SK-N-SH (cell line): ENCODE measurements around the gene CBLB. TPM values are rescaled to one million over a fixed set of nuclear protein-coding genes. Genes with fewer than 3 reads are reported as not detected.

Experiments
- CTCF ChIA-PET: fragments of 300-600, 350-600 bp; formaldehyde crosslinking; extraction: SDS; loops from one replicate; lab custom pipeline; 2021; lab: Yijun Ruan, JAX
- POLR2A ChIA-PET: fragments of 350-600 bp; sonication (Branson Sonifier 250); formaldehyde crosslinking; extraction: SDS; loops from one replicate; lab custom pipeline; 2020; ENCODE audit warnings: antibody characterized with exemption, inconsistent platforms; lab: Yijun Ruan, JAX
- DNase-seq: peaks from one replicate; pipeline ENCODE4 v3.0.0; 2012
- H2AFZ ChIP-seq: fragments of 200-600 bp; sonication (generic); 2 replicates; pipeline ENCODE4 v1.8.1; 2016; ENCODE audit warnings: antibody characterized with exemption, mild to moderate bottlenecking, low read depth
- H3F3A ChIP-seq: fragments of 200-600 bp; sonication (generic); replicated peaks from 2 replicates; pipeline ENCODE3; 2016; ENCODE audit warnings: antibody characterized with exemption, mild to moderate bottlenecking; ENCODE audit not compliant: insufficient read depth
- H3K27ac ChIP-seq, 2 experiments: fragments of 200-500 bp in 1 of 2; fragments of 200-600 bp in 1 of 2; sonication (Bioruptor generic) in 1 of 2; sonication (generic), shearing (Covaris generic) in 1 of 2; 2 replicates each; pipeline versions ENCODE4 v1.5.1 to v1.6.1; 2014 to 2016; ENCODE audit warnings: low read depth in 2 of 2, inconsistent platforms in 1 of 2, low read length in 1 of 2, mild to moderate bottlenecking in 1 of 2, mixed read lengths in 1 of 2
- H3K27me3 ChIP-seq: fragments of 200-600 bp; sonication (generic), shearing (Covaris generic); 2 replicates; pipeline ENCODE4 v1.6.1; 2016; ENCODE audit warnings: mixed run types; ENCODE audit not compliant: insufficient read depth
- H3K36me3 ChIP-seq, 2 experiments: fragments of 200-500 bp in 1 of 2; fragments of 200-600 bp in 1 of 2; sonication (Bioruptor generic) in 1 of 2; sonication (generic) in 1 of 2; replicated peaks in 1 of 2; 2 replicates each; pipeline versions ENCODE3 to v1.5.1; 2014 to 2016; ENCODE audit warnings: low read length in 1 of 2, mild to moderate bottlenecking in 1 of 2; ENCODE audit not compliant: insufficient read depth in 2 of 2, control insufficient read depth in 1 of 2
- H3K4me1 ChIP-seq, 2 experiments: fragments of 200-500 bp in 1 of 2; fragments of 200-600 bp in 1 of 2; sonication (Bioruptor generic) in 1 of 2; sonication (generic), shearing (Covaris generic) in 1 of 2; 2 replicates each; pipeline versions ENCODE4 v1.5.1 to v1.6.1; 2014 to 2016; ENCODE audit warnings: low read depth in 1 of 2, low read length in 1 of 2, mixed run types in 1 of 2; ENCODE audit not compliant: insufficient read depth in 2 of 2, control insufficient read depth in 1 of 2
- H3K4me2 ChIP-seq: fragments of 200-600 bp; sonication (generic), shearing (Covaris generic); 2 replicates; pipeline ENCODE4 v1.6.1; 2017; ENCODE audit warnings: mixed run types
- H3K4me3 ChIP-seq, 2 experiments: fragments of 200-500 bp in 1 of 2; fragments of 200-600 bp in 1 of 2; sonication (Bioruptor generic) in 1 of 2; sonication (generic), shearing (Covaris generic) in 1 of 2; 2 replicates each; pipeline versions ENCODE4 v1.5.1 to v1.8.1; 2014 to 2016; ENCODE audit warnings: low read depth in 2 of 2, inconsistent platforms in 1 of 2, low read length in 1 of 2, mild to moderate bottlenecking in 1 of 2, mixed read lengths in 1 of 2, moderate library complexity in 1 of 2
- H3K79me2 ChIP-seq: fragments of 200-600 bp; sonication (generic); 2 replicates; pipeline ENCODE4 v1.8.1; 2017; ENCODE audit warnings: mild to moderate bottlenecking; ENCODE audit not compliant: insufficient read depth
- H3K9ac ChIP-seq: fragments of 200-600 bp; sonication (generic); 2 replicates; pipeline ENCODE4 v1.6.1; 2017; ENCODE audit warnings: mixed run types
- H3K9me2 ChIP-seq: fragments of 200-600 bp; sonication (generic); 2 replicates; pipeline ENCODE4 v1.6.1; 2017; ENCODE audit warnings: mixed run types
- H3K9me3 ChIP-seq: fragments of 200-600 bp; sonication (generic); 2 replicates; pipeline ENCODE4 v1.6.1; 2017; ENCODE audit warnings: mixed run types, mild to moderate bottlenecking, moderate library complexity
- H4K20me1 ChIP-seq: fragments of 200-600 bp; sonication (generic); 2 replicates; pipeline ENCODE4 v1.6.1; 2017; ENCODE audit warnings: mild to moderate bottlenecking, mixed run types; ENCODE audit not compliant: insufficient read depth
- EP300 ChIP-seq, 2 experiments: IDR thresholded peaks; 2 replicates each; pipeline versions ENCODE4 v1.4.0 to v1.6.1; 2012; ENCODE audit warnings: borderline replicate concordance in 1 of 2, low read depth in 1 of 2, low read length in 1 of 2
- EZH2phosphoT487 ChIP-seq: fragments of 200-600 bp; sonication (generic); IDR thresholded peaks from 2 replicates; pipeline ENCODE4 v1.6.1; 2017; ENCODE audit warnings: low read depth, mixed run types, mild to moderate bottlenecking, antibody characterized with exemption, moderate library complexity, borderline replicate concordance
- FOXJ3 ChIP-seq: sonication (generic); formaldehyde crosslinking; IDR thresholded peaks from 2 replicates; pipeline ENCODE4 v1.5.1; 2020; ENCODE audit warnings: mild to moderate bottlenecking, missing genetic modification reagents
- GATA2 ChIP-seq: sonication (generic); formaldehyde crosslinking; IDR thresholded peaks from 2 replicates; pipeline ENCODE4 v1.5.0; 2020; ENCODE audit warnings: mild to moderate bottlenecking, missing genetic modification reagents
- MXI1 ChIP-seq: IDR thresholded peaks from 2 replicates; pipeline ENCODE4 v1.6.1; 2012; ENCODE audit warnings: mild to moderate bottlenecking, low read depth, low read length, improper control_type of control experiment
- NFIC ChIP-seq: IDR thresholded peaks from 2 replicates; pipeline ENCODE4 v1.4.0; 2012; ENCODE audit warnings: borderline replicate concordance
- NRF1 ChIP-seq: IDR thresholded peaks from 2 replicates; pipeline ENCODE4 v1.6.1; 2012; ENCODE audit warnings: low read depth, mild to moderate bottlenecking, low read length
- RAD21 ChIP-seq: IDR thresholded peaks from 2 replicates; pipeline ENCODE4 v1.6.1; 2012; ENCODE audit warnings: mild to moderate bottlenecking, low read length
- RCOR1 ChIP-seq: fragments of 150-350 bp; IDR thresholded peaks from 2 replicates; pipeline ENCODE4 v1.6.1; 2017; ENCODE audit warnings: antibody characterized with exemption, low read length
- TAF1 ChIP-seq: IDR thresholded peaks from 2 replicates; pipeline ENCODE4 v1.6.1; 2012; ENCODE audit warnings: low read depth, mild to moderate bottlenecking, low read length, moderate library complexity, borderline replicate concordance
- TCF12 ChIP-seq: IDR thresholded peaks from 2 replicates; pipeline ENCODE4 v1.4.0; 2012
- WGBS: methylation state at CpG from one replicate; pipeline ENCODE4 v1.1.6; 2017; ENCODE audit warnings: low lambda C conversion rate; 5-methylcytosine and 5-hydroxymethylcytosine counted together
- polyA plus RNA-seq, 3 experiments: library from polyadenylated mRNA; depleted of rRNA; stranded (reverse); fragments of >200 nt; gene quantifications; 2 replicates each; pipeline ENCODE4 v1.2.3, GENCODE V29; 2012
- TF ChIP-seq, protein P1 (sequence below): fragments of 150-350 bp; IDR thresholded peaks from 2 replicates; pipeline ENCODE4 v1.6.1; 2017; ENCODE audit warnings: antibody characterized with exemption, low read length, low read depth, borderline replicate concordance
- TF ChIP-seq, protein P2 (sequence below): IDR thresholded peaks from 2 replicates; pipeline ENCODE4 v1.4.0; 2012; ENCODE audit warnings: low read depth
- TF ChIP-seq, protein P3 (sequence below): fragments of 200-600 bp; sonication (generic); IDR thresholded peaks from 2 replicates; pipeline ENCODE4 v1.6.1; 2017; ENCODE audit warnings: antibody characterized with exemption, mild to moderate bottlenecking, moderate library complexity
- TF ChIP-seq, protein P4 (sequence below): fragments of 150-350 bp; IDR thresholded peaks from 2 replicates; pipeline ENCODE4 v1.6.1; 2016; ENCODE audit warnings: mild to moderate bottlenecking, low read depth, low read length
- TF ChIP-seq, protein P5 (sequence below): IDR thresholded peaks from 2 replicates; pipeline ENCODE4 v1.6.1; 2012; ENCODE audit warnings: mild to moderate bottlenecking, low read depth, low read length, moderate library complexity
- TF ChIP-seq, protein P6 (sequence below): IDR thresholded peaks from 2 replicates; pipeline ENCODE4 v1.4.0; 2012; ENCODE audit warnings: low read depth, borderline replicate concordance

Gene CBLB
- polyA plus RNA-seq, 1 of the 3 experiments (the other 2 are of a cell fraction), result 4.4 TPM

DNA sequence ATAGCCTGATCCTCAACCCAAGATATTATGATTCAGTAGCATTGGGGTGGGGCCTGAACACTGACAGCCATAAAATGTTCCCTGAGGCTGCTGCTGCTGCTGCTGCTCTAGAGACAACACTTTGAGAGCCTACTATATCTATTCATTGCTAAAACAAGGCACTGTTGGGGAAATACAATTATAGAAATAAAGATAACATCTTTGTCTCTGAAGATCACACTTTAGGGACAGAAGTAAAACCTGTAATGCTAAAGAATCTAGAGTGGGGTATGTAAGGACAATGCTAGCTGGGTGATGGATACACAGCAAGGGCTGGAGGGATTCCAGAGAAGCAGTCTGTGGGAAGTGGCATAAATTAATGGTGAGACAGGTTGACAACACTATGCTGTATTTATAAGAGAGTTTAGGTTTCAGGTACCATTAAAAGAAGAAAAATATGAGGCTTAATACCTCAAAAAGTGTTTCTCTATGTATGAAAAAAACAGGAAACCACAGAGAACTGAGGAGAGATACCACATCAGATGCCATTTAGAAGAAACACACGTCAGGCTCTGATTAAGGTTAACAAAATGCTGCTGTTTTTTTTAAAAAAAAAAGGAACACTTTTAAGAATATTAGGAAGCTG, 115.9 kb downstream of the CBLB start:
- peak overlapping the region; percentile 8 to 60; a peak in 3 of 4 replicates for H3K27ac ChIP-seq
- 0 out of 2 replicates have a peak, but pooled peaks cover 3% of the 10 kb centered on the region for H3K79me2 ChIP-seq
- POLR2A ChIA-PET, result no interaction called here
- WGBS, result 57% methylated on average over 1 of the region's 1 CpG
- H3K9ac ChIP-seq, result no peak overlapping the region
- no peaks in the 10 kb centered on the region for H3K9me3 ChIP-seq
- H3F3A ChIP-seq, result no peaks in the 10 kb centered on the region
- H2AFZ ChIP-seq, result no peak overlapping the region
- H3K27me3 ChIP-seq, result no peaks in the 10 kb centered on the region
- no peak for TF ChIP-seq EZH2phosphoT487
- TF ChIP-seq, protein P1, sequence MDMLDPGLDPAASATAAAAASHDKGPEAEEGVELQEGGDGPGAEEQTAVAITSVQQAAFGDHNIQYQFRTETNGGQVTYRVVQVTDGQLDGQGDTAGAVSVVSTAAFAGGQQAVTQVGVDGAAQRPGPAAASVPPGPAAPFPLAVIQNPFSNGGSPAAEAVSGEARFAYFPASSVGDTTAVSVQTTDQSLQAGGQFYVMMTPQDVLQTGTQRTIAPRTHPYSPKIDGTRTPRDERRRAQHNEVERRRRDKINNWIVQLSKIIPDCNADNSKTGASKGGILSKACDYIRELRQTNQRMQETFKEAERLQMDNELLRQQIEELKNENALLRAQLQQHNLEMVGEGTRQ, result no peak
- no peak for TF ChIP-seq NFIC
- TF ChIP-seq, protein P2, sequence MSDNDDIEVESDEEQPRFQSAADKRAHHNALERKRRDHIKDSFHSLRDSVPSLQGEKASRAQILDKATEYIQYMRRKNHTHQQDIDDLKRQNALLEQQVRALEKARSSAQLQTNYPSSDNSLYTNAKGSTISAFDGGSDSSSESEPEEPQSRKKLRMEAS, result no peak
- peak in 1 of 2 experiments; percentile 63; a peak in 2 of 4 replicates for TF ChIP-seq EP300 (IDR thresholded peaks at IDR 0.05; ENCODE audit: borderline replicate concordance in 1 of 2, low read depth in 1 of 2, low read length in 1 of 2)
- TF ChIP-seq, protein P3, sequence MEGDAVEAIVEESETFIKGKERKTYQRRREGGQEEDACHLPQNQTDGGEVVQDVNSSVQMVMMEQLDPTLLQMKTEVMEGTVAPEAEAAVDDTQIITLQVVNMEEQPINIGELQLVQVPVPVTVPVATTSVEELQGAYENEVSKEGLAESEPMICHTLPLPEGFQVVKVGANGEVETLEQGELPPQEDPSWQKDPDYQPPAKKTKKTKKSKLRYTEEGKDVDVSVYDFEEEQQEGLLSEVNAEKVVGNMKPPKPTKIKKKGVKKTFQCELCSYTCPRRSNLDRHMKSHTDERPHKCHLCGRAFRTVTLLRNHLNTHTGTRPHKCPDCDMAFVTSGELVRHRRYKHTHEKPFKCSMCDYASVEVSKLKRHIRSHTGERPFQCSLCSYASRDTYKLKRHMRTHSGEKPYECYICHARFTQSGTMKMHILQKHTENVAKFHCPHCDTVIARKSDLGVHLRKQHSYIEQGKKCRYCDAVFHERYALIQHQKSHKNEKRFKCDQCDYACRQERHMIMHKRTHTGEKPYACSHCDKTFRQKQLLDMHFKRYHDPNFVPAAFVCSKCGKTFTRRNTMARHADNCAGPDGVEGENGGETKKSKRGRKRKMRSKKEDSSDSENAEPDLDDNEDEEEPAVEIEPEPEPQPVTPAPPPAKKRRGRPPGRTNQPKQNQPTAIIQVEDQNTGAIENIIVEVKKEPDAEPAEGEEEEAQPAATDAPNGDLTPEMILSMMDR, result no peak
- TF ChIP-seq TAF1, result no peak
- TF ChIP-seq FOXJ3 (CRISPR knock-in tag), result 0 out of 2 replicates have a peak, but pooled peaks have one; percentile 59
- TF ChIP-seq NRF1, result no peak
- TF ChIP-seq, protein P4, sequence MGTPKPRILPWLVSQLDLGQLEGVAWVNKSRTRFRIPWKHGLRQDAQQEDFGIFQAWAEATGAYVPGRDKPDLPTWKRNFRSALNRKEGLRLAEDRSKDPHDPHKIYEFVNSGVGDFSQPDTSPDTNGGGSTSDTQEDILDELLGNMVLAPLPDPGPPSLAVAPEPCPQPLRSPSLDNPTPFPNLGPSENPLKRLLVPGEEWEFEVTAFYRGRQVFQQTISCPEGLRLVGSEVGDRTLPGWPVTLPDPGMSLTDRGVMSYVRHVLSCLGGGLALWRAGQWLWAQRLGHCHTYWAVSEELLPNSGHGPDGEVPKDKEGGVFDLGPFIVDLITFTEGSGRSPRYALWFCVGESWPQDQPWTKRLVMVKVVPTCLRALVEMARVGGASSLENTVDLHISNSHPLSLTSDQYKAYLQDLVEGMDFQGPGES, result no peak
- 0 out of 2 replicates have a peak, but pooled peaks have one; percentile 38 for TF ChIP-seq MXI1
- TF ChIP-seq TCF12, result no peak
- TF ChIP-seq, protein P5, sequence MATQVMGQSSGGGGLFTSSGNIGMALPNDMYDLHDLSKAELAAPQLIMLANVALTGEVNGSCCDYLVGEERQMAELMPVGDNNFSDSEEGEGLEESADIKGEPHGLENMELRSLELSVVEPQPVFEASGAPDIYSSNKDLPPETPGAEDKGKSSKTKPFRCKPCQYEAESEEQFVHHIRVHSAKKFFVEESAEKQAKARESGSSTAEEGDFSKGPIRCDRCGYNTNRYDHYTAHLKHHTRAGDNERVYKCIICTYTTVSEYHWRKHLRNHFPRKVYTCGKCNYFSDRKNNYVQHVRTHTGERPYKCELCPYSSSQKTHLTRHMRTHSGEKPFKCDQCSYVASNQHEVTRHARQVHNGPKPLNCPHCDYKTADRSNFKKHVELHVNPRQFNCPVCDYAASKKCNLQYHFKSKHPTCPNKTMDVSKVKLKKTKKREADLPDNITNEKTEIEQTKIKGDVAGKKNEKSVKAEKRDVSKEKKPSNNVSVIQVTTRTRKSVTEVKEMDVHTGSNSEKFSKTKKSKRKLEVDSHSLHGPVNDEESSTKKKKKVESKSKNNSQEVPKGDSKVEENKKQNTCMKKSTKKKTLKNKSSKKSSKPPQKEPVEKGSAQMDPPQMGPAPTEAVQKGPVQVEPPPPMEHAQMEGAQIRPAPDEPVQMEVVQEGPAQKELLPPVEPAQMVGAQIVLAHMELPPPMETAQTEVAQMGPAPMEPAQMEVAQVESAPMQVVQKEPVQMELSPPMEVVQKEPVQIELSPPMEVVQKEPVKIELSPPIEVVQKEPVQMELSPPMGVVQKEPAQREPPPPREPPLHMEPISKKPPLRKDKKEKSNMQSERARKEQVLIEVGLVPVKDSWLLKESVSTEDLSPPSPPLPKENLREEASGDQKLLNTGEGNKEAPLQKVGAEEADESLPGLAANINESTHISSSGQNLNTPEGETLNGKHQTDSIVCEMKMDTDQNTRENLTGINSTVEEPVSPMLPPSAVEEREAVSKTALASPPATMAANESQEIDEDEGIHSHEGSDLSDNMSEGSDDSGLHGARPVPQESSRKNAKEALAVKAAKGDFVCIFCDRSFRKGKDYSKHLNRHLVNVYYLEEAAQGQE, result no peak
- TF ChIP-seq, protein P6, sequence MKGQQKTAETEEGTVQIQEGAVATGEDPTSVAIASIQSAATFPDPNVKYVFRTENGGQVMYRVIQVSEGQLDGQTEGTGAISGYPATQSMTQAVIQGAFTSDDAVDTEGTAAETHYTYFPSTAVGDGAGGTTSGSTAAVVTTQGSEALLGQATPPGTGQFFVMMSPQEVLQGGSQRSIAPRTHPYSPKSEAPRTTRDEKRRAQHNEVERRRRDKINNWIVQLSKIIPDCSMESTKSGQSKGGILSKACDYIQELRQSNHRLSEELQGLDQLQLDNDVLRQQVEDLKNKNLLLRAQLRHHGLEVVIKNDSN, result no peak
- TF ChIP-seq GATA2 (CRISPR knock-in tag), result peak; percentile 71
- TF ChIP-seq RAD21, result no peak
- TF ChIP-seq RCOR1, result peak; percentile 56; the same call in 1 of the 2 replicates
- no peaks in the 10 kb centered on the region; the same call in 1 of the 2 replicates for H4K20me1 ChIP-seq
- DNase-seq, result peak; percentile 52
- no peak overlapping the region for H3K4me2 ChIP-seq
- H3K36me3 ChIP-seq, result peaks cover 0 to 17% of the 10 kb centered on the region in 2 experiments
- no peak overlapping the region for H3K4me3 ChIP-seq
- H3K4me1 ChIP-seq, result peaks cover 0 to 11% of the 10 kb centered on the region in 2 experiments; a peak in 2 of 4 replicates
- no peaks in the 10 kb centered on the region for H3K9me2 ChIP-seq
- CTCF ChIA-PET, result no interaction called here
